Right atrium auricular region (tissue), 2 donors: ENCODE measurements around the gene KATNBL1. TPM values are rescaled to one million over a fixed set of nuclear protein-coding genes. Genes with fewer than 3 reads are reported as not detected.
A peak's percentile ranks its signal among the peaks of the same experiment; 100 is the strongest.

Experiments used
- DNase-seq: peaks from one replicate; pipeline ENCODE4 v3.0.0-alpha.2; 2019; ENCODE audit warnings: low spot score
- H3K27ac ChIP-seq, 2 donors: fragments of 200-600 bp; sonication (generic); 1 replicate in 1 of 2; 2 replicates in 1 of 2; pipeline ENCODE4 v1.5.1; 2016 to 2019
- H3K27me3 ChIP-seq, 2 donors: fragments of 200-600 bp; sonication (generic); one replicate each; pipeline versions ENCODE4 v1.5.1 to v1.6.0; 2017 to 2019
- H3K36me3 ChIP-seq: fragments of 200-600 bp; sonication (generic); one replicate; pipeline ENCODE4 v1.5.1; 2016
- H3K4me1 ChIP-seq, 2 donors: fragments of 200-600 bp; sonication (generic); one replicate each; pipeline versions ENCODE4 v1.5.1 to v1.6.0; 2017 to 2019
- H3K4me3 ChIP-seq, 2 donors: fragments of 200-600 bp; sonication (generic); 1 replicate in 1 of 2; 2 replicates in 1 of 2; pipeline ENCODE4 v1.5.1; 2017 to 2019; ENCODE audit warnings: mild to moderate bottlenecking in 1 of 2, moderate library complexity in 1 of 2
- H3K9me3 ChIP-seq, 2 donors: fragments of 200-600 bp; sonication (generic); one replicate each; pipeline ENCODE4 v1.5.1; 2019
- CTCF ChIP-seq, 2 donors: fragments of 200-600 bp; sonication (generic); IDR thresholded peaks; one replicate each; pipeline ENCODE4 v1.5.1; 2019; ENCODE audit warnings: antibody characterized with exemption in 2 of 2
- total RNA-seq, 2 donors: library from RNA; depleted of rRNA; stranded (reverse); fragments of >200 nt; gene quantifications; one replicate each; pipeline ENCODE4 v1.1.0, GENCODE V29; 2016

The KATNBL1 gene
- 10 to 100 TPM; 17.7 to 17.8 TPM for total RNA-seq

GRCh38 chr15:34209421-34210282, at the start of gene KATNBL1:
Gene KATNBL1 (minus strand): TSS chr15:34210096. CDS start chr15:34163676, 46,420 bp downstream.
- H3K36me3 ChIP-seq: no peaks in the 10 kb centered on the region
- no peaks in the 10 kb centered on the region for H3K27me3 ChIP-seq
- peak; percentile 78 to 95 for TF ChIP-seq CTCF (IDR thresholded peaks at IDR 0.05)

GRCh38 chr15:34259566-34259965, 49.7 kb upstream of the KATNBL1 start:
- no peaks in the 10 kb centered on the region for H3K9me3 ChIP-seq
- H3K27ac ChIP-seq: peak overlapping the region in 1 of 2 donors; percentile 51
- peaks cover 7% of the 10 kb centered on the region for H3K36me3 ChIP-seq
- H3K27me3 ChIP-seq: no peaks in the 10 kb centered on the region
- no peak for TF ChIP-seq CTCF (IDR thresholded peaks at IDR 0.05)
- DNase-seq: no peak
- H3K4me3 ChIP-seq: no peak overlapping the region
- no peaks in the 10 kb centered on the region for H3K4me1 ChIP-seq

More at GRCh38 chr15:34209421-34210282, at the start of gene KATNBL1:
- peak; percentile 92 for DNase-seq
- H3K4me1 ChIP-seq: peaks cover 0 to 10% of the 10 kb centered on the region in 2 donors
- peak within 1 kb of the TSS; percentile 76 to 81 for H3K27ac ChIP-seq
- peak within 1 kb of the TSS; percentile 60 to 65 for H3K4me3 ChIP-seq
- no peaks in the 10 kb centered on the region for H3K9me3 ChIP-seq

- no peak for DNase-seq
- no peak overlapping the region for H3K4me3 ChIP-seq
- peaks cover 20% of the 10 kb centered on the region for H3K36me3 ChIP-seq
- TF ChIP-seq CTCF (IDR thresholded peaks at IDR 0.05): no peak
- H3K4me1 ChIP-seq: no peaks in the 10 kb centered on the region
- no peaks in the 10 kb centered on the region for H3K9me3 ChIP-seq
- no peak overlapping the region for H3K27ac ChIP-seq
- H3K27me3 ChIP-seq: no peaks in the 10 kb centered on the region
Observed at GRCh38 chr15:34258151-34258550, 48.3 kb upstream of the KATNBL1 start.

- H3K9me3 ChIP-seq: no peaks in the 10 kb centered on the region
- no peak overlapping the region for H3K27ac ChIP-seq
- no peaks in the 10 kb centered on the region for H3K27me3 ChIP-seq
- peaks cover 64% of the 10 kb centered on the region for H3K36me3 ChIP-seq
- no peak overlapping the region for H3K4me3 ChIP-seq
- no peaks in the 10 kb centered on the region for H3K4me1 ChIP-seq
- DNase-seq: no peak
- TF ChIP-seq CTCF (IDR thresholded peaks at IDR 0.05): no peak
Observed at GRCh38 chr15:34252545-34252944, 42.6 kb upstream of the KATNBL1 start.

- no peak overlapping the region for H3K27ac ChIP-seq
- TF ChIP-seq CTCF (IDR thresholded peaks at IDR 0.05): no peak
- no peak for DNase-seq
- H3K36me3 ChIP-seq: peaks cover 68% of the 10 kb centered on the region
- H3K4me3 ChIP-seq: no peak overlapping the region
- no peaks in the 10 kb centered on the region for H3K4me1 ChIP-seq
- H3K9me3 ChIP-seq: no peaks in the 10 kb centered on the region
- H3K27me3 ChIP-seq: no peaks in the 10 kb centered on the region
Observed at GRCh38 chr15:34248190-34248589, 38.3 kb upstream of the KATNBL1 start.
